ENCODE measurements around the gene HSD17B1. TPM values are rescaled to one million over a fixed set of nuclear protein-coding genes. Genes with fewer than 3 reads are reported as not detected.

Gene HSD17B1
- total and polyA plus RNA-seq, 2 of the 13 experiments (the other 11 are each of a cell fraction or from before 2014, with no cell fraction given) = 0.54 to 0.93 TPM

DNA sequence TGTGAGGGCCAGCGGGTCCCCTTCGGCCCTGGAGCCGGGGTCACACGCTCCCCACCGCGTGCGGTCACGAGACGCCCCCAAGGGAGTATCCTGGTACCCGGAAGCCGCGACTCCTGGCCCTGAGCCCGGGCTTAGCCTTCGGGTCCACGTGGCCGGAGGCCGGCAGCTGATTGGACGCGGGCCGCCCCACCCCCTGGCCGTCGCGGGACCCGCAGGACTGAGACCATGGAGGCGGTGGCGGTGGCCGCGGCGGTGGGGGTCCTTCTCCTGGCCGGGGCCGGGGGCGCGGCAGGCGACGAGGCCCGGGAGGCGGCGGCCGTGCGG, 16.7 kb upstream of the HSD17B1 start, which contains the start of gene NAGLU (continued):
- no peak for TF ChIP-seq ZNF724P (CRISPR knock-in tag; IDR thresholded peaks at IDR 0.05; ENCODE audit: borderline replicate concordance)
- 0 out of 2 replicates have a peak, but pooled peaks have one; percentile 57 for TF ChIP-seq ZNF749 (CRISPR knock-in tag; IDR thresholded peaks at IDR 0.05; ENCODE audit: borderline replicate concordance)
- no peak for TF ChIP-seq ZNF180 (CRISPR knock-in tag; IDR thresholded peaks at IDR 0.05; ENCODE audit: borderline replicate concordance, low read depth)
- peak; percentile 94 for TF ChIP-seq AHR (CRISPR knock-in tag; IDR thresholded peaks at IDR 0.05)
- TF ChIP-seq NR3C1 (CRISPR knock-in tag; IDR thresholded peaks at IDR 0.05) = no peak
- TF ChIP-seq, protein P1, sequence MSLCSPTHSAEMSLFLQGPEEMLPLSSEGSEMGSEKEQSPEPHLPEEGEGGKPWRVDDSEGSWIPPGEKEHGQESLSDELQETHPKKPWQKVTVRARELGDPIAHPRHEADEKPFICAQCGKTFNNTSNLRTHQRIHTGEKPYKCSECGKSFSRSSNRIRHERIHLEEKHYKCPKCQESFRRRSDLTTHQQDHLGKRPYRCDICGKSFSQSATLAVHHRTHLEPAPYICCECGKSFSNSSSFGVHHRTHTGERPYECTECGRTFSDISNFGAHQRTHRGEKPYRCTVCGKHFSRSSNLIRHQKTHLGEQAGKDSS (CRISPR knock-in tag; IDR thresholded peaks at IDR 0.05; ENCODE audit: borderline replicate concordance, low read depth) = no peak
- peak; percentile 73 for TF ChIP-seq YY1 (IDR thresholded peaks at IDR 0.05; ENCODE audit: insufficient read depth, insufficient replicate concordance, low read depth, low read length)
- TF ChIP-seq ZSCAN9 (CRISPR knock-in tag; IDR thresholded peaks at IDR 0.05; ENCODE audit: borderline replicate concordance) = peak; percentile 77; the same call in 1 of the 2 replicates
- TF ChIP-seq, protein P2, sequence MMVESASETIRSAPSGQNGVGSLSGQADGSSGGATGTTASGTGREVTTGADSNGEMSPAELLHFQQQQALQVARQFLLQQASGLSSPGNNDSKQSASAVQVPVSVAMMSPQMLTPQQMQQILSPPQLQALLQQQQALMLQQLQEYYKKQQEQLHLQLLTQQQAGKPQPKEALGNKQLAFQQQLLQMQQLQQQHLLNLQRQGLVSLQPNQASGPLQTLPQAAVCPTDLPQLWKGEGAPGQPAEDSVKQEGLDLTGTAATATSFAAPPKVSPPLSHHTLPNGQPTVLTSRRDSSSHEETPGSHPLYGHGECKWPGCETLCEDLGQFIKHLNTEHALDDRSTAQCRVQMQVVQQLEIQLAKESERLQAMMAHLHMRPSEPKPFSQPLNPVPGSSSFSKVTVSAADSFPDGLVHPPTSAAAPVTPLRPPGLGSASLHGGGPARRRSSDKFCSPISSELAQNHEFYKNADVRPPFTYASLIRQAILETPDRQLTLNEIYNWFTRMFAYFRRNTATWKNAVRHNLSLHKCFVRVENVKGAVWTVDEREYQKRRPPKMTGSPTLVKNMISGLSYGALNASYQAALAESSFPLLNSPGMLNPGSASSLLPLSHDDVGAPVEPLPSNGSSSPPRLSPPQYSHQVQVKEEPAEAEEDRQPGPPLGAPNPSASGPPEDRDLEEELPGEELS (CRISPR knock-in tag; IDR thresholded peaks at IDR 0.05) = peak; percentile 63; the same call in 1 of the 2 replicates
- no peak for TF ChIP-seq ZKSCAN1 (IDR thresholded peaks at IDR 0.05; ENCODE audit: low read length)
- TF ChIP-seq MYC (CRISPR knock-in tag; IDR thresholded peaks at IDR 0.05; ENCODE audit: borderline replicate concordance) = peak; percentile 89
- TF ChIP-seq NR2C2 (CRISPR knock-in tag; IDR thresholded peaks at IDR 0.05; ENCODE audit: borderline replicate concordance) = 0 out of 2 replicates have a peak, but pooled peaks have one; percentile 2
- TF ChIP-seq ZBTB8A (CRISPR knock-in tag; IDR thresholded peaks at IDR 0.05; ENCODE audit: borderline replicate concordance, low read depth) = 0 out of 2 replicates have a peak, but pooled peaks have one; percentile 26
- no peak for TF ChIP-seq ZNF530 (CRISPR knock-in tag; IDR thresholded peaks at IDR 0.05; ENCODE audit: low read depth)
- no peak for TF ChIP-seq PHB2 (IDR thresholded peaks at IDR 0.05; ENCODE audit: partially characterized antibody)
- TF ChIP-seq ETV6 (CRISPR knock-in tag; conservative IDR thresholded peaks at IDR 0.05) = 0 out of 2 replicates have a peak, but pooled peaks have one; percentile 34
- no peak; the same call in 1 of the 2 replicates for TF ChIP-seq MTA1 (CRISPR knock-in tag; IDR thresholded peaks at IDR 0.05; ENCODE audit: borderline replicate concordance)
- TF ChIP-seq TAF1 (CRISPR knock-in tag; IDR thresholded peaks at IDR 0.05) = peak; percentile 69; the same call in 1 of the 2 replicates
- TF ChIP-seq SNAPC2 (CRISPR knock-in tag; IDR thresholded peaks at IDR 0.05) = 0 out of 2 replicates have a peak, but pooled peaks have one; percentile 46
- no peak for TF ChIP-seq GFI1 (CRISPR knock-in tag; IDR thresholded peaks at IDR 0.05; ENCODE audit: borderline replicate concordance)
- TF ChIP-seq ZNF496 (CRISPR knock-in tag; IDR thresholded peaks at IDR 0.05; ENCODE audit: insufficient replicate concordance) = no peak
- TF ChIP-seq ZIK1 (CRISPR knock-in tag; IDR thresholded peaks at IDR 0.05; ENCODE audit: borderline replicate concordance, low read depth) = no peak
- no peak for TF ChIP-seq SP1 (IDR thresholded peaks at IDR 0.05)
- 0 out of 2 replicates have a peak, but pooled peaks have one; percentile 54 for TF ChIP-seq SP1 (CRISPR knock-in tag; IDR thresholded peaks at IDR 0.05)
- no peak for TF ChIP-seq MEF2D (CRISPR knock-in tag; IDR thresholded peaks at IDR 0.05)
- TF ChIP-seq, protein P3, sequence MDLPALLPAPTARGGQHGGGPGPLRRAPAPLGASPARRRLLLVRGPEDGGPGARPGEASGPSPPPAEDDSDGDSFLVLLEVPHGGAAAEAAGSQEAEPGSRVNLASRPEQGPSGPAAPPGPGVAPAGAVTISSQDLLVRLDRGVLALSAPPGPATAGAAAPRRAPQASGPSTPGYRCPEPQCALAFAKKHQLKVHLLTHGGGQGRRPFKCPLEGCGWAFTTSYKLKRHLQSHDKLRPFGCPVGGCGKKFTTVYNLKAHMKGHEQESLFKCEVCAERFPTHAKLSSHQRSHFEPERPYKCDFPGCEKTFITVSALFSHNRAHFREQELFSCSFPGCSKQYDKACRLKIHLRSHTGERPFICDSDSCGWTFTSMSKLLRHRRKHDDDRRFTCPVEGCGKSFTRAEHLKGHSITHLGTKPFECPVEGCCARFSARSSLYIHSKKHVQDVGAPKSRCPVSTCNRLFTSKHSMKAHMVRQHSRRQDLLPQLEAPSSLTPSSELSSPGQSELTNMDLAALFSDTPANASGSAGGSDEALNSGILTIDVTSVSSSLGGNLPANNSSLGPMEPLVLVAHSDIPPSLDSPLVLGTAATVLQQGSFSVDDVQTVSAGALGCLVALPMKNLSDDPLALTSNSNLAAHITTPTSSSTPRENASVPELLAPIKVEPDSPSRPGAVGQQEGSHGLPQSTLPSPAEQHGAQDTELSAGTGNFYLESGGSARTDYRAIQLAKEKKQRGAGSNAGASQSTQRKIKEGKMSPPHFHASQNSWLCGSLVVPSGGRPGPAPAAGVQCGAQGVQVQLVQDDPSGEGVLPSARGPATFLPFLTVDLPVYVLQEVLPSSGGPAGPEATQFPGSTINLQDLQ (CRISPR knock-in tag; IDR thresholded peaks at IDR 0.05) = no peak
